Suprapubic skin (tissue), 3 donors: ENCODE measurements around the gene PDHX.

Experiments used
- CTCF ChIP-seq, 2 donors: fragments of 200-600 bp in 1 of 2; fragments of 450-650 bp in 1 of 2; sonication (generic) in 1 of 2; IDR thresholded peaks; one replicate each; pipeline ENCODE4 v1.5.1; 2016 to 2019; ENCODE audit warnings: antibody characterized with exemption in 2 of 2, mild to moderate bottlenecking in 1 of 2, moderate library complexity in 1 of 2
- EP300 ChIP-seq: sonication (generic); formaldehyde crosslinking; IDR thresholded peaks from one replicate; pipeline ENCODE4 v1.6.1; 2017; ENCODE audit warnings: antibody characterized with exemption

- TF ChIP-seq EP300 (no peak), CTCF (IDR thresholded peaks at IDR 0.05) (no peak)
Measured at GRCh38 chr11:34928268-34928959, 12.0 kb downstream of the PDHX start.
